ENCODE results near the gene KIF3C.
"Not testable (repeated sequence)": the region's sequence is repeated elsewhere in the genome, so short reads cannot be mapped to it uniquely, and the experiment has no call there.

KIF3C gene

GRCh38 chr2:25960920-25961319 lies 21.4 kb downstream of the KIF3C start:
- DNase-seq (ENCODE audit: low spot score): peak; percentile 98

- DNase-seq (ENCODE audit: low spot score): no peak
Measured at GRCh38 chr2:25960396-25960795, 21.9 kb downstream of the KIF3C start.

DNA sequence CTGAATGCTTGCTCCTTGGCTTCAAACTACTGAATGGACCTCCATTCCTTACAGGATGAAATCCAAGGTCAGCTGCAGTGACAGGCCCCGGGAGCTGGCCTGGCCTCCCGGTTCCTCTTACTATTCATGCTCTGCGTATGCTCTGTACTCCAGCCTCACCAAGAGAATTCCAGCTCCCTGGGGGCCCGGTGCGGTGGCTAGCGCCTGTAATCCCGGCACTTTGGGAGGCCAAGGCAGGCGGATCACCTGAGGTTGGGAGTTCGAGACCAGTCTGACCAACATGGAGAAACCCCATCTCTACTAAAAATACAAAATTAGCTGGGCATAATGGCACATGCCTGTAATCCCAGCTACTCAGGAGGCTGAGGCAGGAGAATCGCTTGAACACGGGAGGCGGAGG lies 23.7 kb downstream of the KIF3C start:
- DNase-seq (ENCODE audit: low spot score): not testable (repeated sequence)

DNA sequence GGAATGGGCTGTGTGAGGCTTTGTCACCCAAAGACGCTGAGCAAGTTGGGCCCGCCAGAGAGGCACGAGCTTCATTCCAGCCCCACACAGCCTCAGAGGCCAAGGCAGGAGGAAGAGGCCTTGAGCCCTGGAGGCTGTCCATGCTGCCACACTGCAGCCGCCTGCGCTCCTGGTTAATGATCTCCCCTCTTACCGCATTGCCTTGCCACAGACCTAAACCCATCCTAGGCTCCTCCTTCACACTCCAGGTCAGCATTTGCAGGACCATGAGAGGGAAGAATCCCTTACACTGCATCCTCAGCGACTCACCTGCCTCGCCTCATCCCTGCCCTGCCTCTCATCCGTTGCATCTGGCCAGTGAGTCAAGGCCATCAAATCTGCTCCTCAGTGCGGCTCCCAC lies 24.6 kb downstream of the KIF3C start:
- no peak for DNase-seq (ENCODE audit: low spot score)

DNA sequence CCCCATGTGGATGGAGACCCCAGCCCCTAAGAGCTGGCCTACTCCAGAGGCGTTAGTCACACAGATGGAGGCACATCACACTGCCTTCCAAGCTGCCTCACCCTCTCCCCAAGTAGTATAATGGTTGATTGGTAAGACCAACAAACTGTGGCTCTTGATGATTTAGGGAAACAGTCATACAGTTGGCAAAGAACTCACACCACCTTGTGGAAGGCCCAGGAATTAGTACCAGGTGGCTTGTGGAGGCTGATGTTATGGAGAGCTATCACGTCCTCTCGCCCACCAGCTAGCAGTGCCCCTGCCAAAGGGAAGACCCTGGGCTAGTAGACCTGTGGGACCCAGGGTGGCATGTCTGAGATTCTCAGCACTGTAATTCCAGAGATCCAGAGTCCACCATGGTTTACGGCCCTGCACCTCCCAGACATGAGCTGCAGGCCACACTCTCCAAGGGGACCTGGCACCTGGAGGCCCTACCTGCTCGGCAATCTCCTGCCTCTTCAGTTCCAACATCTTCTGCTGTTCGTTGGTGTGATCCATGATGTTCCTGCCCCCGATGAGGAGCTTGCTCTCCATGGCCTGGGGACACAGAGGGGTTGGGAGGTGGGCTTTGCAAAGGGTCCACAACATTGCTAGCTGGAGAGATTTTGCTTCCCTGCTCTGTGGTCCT lies 26.3 kb downstream of the KIF3C start:
- no peak for DNase-seq (ENCODE audit: low spot score)

DNA sequence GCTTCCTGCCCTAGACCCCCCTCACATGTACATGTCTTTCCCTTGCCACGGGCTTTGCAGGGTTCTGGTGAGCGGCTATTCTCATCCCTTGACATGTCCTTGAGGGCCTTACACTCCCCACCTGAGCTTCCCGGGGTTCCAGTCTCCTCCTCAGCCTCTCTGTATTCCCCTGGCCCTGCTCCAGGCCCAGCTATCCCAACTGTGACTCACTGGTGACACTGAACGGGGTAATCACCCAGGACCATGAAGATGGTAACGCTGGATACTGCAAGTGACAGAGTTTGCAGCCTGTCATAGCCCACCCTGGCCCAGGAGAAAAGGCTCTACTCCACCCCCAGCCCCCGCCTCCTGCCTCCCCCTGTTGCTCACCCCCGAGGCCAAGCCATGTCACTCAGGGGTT lies 27.3 kb downstream of the KIF3C start:
- no peak for DNase-seq (ENCODE audit: low spot score)

GRCh38 chr2:25954199-25954752 lies 28.0 kb downstream of the KIF3C start:
- no peak for DNase-seq (ENCODE audit: low spot score)

- peak; percentile 88 for DNase-seq (ENCODE audit: low spot score)
Measured at GRCh38 chr2:25951071-25951547, 31.2 kb downstream of the KIF3C start.

GRCh38 chr2:25948437-25948836 lies 33.9 kb downstream of the KIF3C start:
- DNase-seq (ENCODE audit: low spot score): no peak

GRCh38 chr2:25941042-25941441 lies 41.3 kb downstream of the KIF3C start:
- no peak for DNase-seq (ENCODE audit: low spot score)

GRCh38 chr2:25939257-25939668 lies 43.0 kb downstream of the KIF3C start:
- DNase-seq (ENCODE audit: low spot score): no peak

- no peak for DNase-seq (ENCODE audit: low spot score)
Measured at GRCh38 chr2:25938345-25938744, 44.0 kb downstream of the KIF3C start.

DNA sequence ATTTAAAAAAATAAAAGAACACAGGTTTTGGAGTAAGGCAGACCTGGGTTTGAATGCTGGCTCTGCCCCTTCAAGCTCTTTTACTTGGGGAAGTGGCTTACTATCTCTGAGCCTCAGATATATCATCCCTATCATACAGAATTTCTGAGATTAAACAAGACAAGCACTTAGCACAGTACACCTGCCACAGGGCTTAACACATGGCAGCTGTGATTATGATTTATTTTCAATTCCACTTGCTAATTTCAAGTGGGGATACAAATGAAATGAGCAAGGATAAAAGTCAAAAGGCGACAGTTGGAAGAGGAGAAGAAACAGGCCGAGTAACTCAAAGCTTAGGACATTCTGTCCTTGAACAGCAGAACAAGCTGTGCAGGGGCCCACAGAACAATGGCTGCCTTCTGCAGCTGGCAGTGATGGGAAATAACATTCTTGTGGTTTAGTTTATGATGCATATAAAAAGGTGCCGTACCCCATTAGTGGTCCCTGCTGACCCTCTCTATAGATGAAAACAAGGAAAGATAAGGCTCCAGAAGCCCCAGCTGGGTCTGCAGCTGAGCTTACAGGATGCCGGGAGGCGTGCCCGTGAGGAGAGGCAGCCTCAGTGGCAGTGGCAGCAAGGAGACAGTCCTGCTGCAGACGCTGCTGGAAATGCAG lies 45.3 kb downstream of the KIF3C start:
- no peak for DNase-seq (ENCODE audit: low spot score)

- no peak for DNase-seq (ENCODE audit: low spot score)
Measured at GRCh38 chr2:25933622-25934021, 48.7 kb downstream of the KIF3C start.

DNA sequence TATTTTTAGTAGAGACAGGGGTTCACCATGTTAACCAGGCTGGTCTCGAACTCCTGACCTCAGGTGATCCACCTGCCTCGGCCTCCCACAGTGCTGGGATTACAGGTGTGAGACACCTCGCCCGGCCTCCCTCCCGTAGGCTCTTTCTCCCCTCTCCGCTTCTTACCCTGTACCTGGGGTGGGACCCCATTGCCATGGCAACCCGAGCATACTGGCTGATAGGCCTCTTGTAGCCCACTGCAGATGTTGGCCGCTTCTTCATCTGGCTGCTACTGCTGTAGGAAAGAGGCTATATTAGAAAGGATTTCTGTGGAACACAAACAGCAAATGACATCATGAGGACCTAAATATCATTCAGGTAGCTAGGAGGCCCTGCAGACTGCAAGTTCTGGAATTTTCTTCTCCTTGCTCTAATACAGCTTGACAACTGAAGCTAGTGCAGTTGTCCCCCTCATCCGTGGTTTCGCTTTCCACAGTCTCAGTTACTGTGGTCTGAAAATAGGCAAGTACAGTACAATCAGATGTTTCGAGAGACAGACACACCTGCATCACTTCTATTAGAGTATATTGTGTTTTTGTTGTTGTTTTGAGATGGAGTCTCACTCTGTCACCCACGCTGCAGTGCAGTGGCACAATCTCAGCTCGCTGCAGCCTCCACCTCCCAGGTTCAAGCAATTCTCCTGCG lies 52.4 kb downstream of the KIF3C start:
- no peak for DNase-seq (ENCODE audit: low spot score)

DNA sequence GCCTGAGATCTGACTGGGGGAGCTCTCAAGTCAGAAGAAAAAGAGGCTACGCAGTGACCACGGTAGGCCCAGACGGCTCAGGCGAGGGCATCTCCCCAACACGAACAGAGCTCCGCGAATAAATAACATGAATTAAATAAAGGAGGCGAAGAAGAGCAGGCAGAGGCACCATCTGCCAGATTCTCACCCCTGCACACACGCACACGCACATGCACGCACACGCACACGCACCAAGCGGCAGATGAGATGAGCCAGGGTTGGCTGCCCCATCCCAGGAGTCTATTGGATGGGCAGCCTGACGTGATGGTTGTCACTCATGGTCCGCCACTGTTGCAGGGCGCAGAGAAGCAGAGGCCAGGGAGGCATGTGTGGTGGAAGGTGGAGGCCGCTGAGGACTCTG lies 53.6 kb downstream of the KIF3C start:
- DNase-seq (ENCODE audit: low spot score): no peak

DNA sequence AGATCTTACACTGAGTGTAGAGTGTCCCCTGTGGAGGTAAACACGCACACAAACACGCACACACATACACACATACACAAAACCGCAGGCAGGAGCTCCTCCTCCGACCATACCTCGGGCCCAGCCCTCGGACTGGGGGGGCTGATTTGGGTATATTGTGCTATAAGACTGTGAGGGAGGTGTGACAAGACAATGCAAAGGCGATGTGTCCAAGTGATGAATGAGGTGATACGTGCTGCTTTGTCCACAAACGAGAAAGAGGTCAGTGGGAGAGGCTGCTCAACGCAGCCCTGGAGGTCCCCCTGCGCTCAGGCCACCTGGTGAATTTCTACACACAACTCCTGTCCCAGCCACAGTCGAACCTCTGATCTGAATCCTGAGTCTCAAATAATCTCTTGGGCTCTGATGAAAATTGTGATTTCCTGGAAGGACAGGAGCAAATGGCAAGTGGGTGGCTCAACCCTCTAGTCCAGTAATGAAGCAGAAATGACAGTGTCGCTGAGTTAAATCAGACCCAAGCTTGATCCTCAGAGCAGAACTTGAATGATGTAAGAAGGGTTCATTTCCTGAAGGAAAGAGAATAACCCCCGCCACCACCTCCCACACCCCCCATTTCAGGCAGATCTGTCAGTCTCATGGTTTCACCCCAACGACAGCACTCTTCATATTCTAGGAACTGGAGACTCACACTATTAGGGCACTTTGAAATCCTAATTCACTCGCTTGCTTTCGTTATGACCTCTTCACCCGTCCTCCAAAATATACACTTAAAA lies 55.1 kb downstream of the KIF3C start:
- no peak for DNase-seq (ENCODE audit: low spot score)

- DNase-seq (ENCODE audit: low spot score): no peak
Measured at GRCh38 chr2:25922501-25922900, 59.8 kb downstream of the KIF3C start.

- no peak for DNase-seq (ENCODE audit: low spot score)
Measured at GRCh38 chr2:25920786-25921415, 61.4 kb downstream of the KIF3C start.

GRCh38 chr2:25920336-25920735 lies 62.0 kb downstream of the KIF3C start:
- no peak for DNase-seq (ENCODE audit: low spot score)

GRCh38 chr2:25917832-25918231 lies 64.5 kb downstream of the KIF3C start:
- no peak for DNase-seq (ENCODE audit: low spot score)

GRCh38 chr2:25917411-25917810 lies 64.9 kb downstream of the KIF3C start:
- DNase-seq (ENCODE audit: low spot score): not testable (repeated sequence)

Measured in kidney capillary endothelial cell (primary cell).